Peyer's patch (tissue), 4 donors: ENCODE measurements around the gene COL26A1. TPM values are rescaled to one million over a fixed set of nuclear protein-coding genes. Genes with fewer than 3 reads are reported as not detected.

Experiments
- DNase-seq, 3 donors: peaks; one replicate each; pipeline ENCODE4 v3.0.0-alpha.2; 2017 to 2019
- H3K27ac ChIP-seq, 4 donors: fragments of 200-600 bp; sonication (generic); one replicate each; pipeline ENCODE4 v1.5.1; 2016 to 2019
- H3K27me3 ChIP-seq, 2 donors: fragments of 200-600 bp; sonication (generic); one replicate each; pipeline ENCODE4 v1.5.1; 2019
- H3K36me3 ChIP-seq, 3 donors: fragments of 200-600 bp; sonication (generic); one replicate each; pipeline ENCODE4 v1.5.1; 2016 to 2019
- H3K4me1 ChIP-seq, 4 donors: fragments of 200-600 bp; sonication (generic); one replicate each; pipeline ENCODE4 v1.5.1; 2016 to 2019
- H3K4me3 ChIP-seq, 4 donors: fragments of 200-600 bp; sonication (generic); 1 replicate in 3 of 4; 2 replicates in 1 of 4; pipeline ENCODE4 v1.5.1; 2016 to 2019; ENCODE audit warnings: mild to moderate bottlenecking in 1 of 4
- H3K9me3 ChIP-seq, 4 donors: fragments of 200-600 bp; sonication (generic); one replicate each; pipeline ENCODE4 v1.5.1; 2016 to 2019; ENCODE audit warnings: mild to moderate bottlenecking in 1 of 4
- POLR2A ChIP-seq, 2 donors: fragments of 450-650 bp; IDR thresholded peaks; one replicate each; pipeline ENCODE4 v1.5.1; 2017; ENCODE audit warnings: antibody characterized with exemption in 2 of 2, mild to moderate bottlenecking in 2 of 2, moderate library complexity in 2 of 2
- total RNA-seq, 4 donors: library from RNA; depleted of rRNA; stranded (reverse); fragments of >200 nt; gene quantifications; one replicate each; pipeline ENCODE4 v1.1.0, GENCODE V29; 2016
- TF ChIP-seq, protein P1 (sequence below), 6 experiments: fragments of 450-650 bp in 4 of 6; fragments of 200-600 bp in 2 of 6; sonication (generic) in 1 of 6; IDR thresholded peaks; one replicate each; pipeline ENCODE4 v1.5.1; 2017 to 2019; ENCODE audit warnings: antibody characterized with exemption in 6 of 6, mild to moderate bottlenecking in 3 of 6, moderate library complexity in 1 of 6

COL26A1 gene
- total RNA-seq, 4 donors from 2014 or later: not detected

DNA sequence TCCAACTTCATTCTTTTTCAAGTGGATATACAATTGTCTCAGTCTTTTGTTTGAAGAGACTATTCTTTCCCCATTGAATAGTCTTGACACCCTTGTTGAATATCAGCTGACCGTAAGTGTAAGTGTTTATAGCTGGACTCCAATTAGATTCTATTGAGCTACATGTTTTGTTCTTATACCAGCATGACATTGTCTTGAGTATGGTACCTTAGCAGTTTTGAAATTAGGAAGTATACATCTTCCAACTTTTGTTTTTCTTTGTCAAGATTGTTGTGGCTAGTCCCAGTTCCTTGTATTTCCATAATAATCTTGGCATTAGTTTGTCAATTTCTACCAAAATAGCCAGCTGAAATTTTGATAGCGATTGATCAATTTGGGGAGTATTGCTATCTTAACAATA, 209.5 kb downstream of the COL26A1 start:
- Histone ChIP-seq H3K36me3 (no peaks in the 10 kb centered on the region), H3K9me3 (no peaks in the 10 kb centered on the region), H3K27me3 (no peaks in the 10 kb centered on the region), H3K4me3 (no peak overlapping the region), H3K4me1 (no peaks in the 10 kb centered on the region), H3K27ac (no peak overlapping the region)
- TF ChIP-seq POLR2A (IDR thresholded peaks at IDR 0.05): no peak
- TF ChIP-seq, protein P1, sequence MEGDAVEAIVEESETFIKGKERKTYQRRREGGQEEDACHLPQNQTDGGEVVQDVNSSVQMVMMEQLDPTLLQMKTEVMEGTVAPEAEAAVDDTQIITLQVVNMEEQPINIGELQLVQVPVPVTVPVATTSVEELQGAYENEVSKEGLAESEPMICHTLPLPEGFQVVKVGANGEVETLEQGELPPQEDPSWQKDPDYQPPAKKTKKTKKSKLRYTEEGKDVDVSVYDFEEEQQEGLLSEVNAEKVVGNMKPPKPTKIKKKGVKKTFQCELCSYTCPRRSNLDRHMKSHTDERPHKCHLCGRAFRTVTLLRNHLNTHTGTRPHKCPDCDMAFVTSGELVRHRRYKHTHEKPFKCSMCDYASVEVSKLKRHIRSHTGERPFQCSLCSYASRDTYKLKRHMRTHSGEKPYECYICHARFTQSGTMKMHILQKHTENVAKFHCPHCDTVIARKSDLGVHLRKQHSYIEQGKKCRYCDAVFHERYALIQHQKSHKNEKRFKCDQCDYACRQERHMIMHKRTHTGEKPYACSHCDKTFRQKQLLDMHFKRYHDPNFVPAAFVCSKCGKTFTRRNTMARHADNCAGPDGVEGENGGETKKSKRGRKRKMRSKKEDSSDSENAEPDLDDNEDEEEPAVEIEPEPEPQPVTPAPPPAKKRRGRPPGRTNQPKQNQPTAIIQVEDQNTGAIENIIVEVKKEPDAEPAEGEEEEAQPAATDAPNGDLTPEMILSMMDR (IDR thresholded peaks at IDR 0.05): no peak
- DNase-seq: no peak

DNA sequence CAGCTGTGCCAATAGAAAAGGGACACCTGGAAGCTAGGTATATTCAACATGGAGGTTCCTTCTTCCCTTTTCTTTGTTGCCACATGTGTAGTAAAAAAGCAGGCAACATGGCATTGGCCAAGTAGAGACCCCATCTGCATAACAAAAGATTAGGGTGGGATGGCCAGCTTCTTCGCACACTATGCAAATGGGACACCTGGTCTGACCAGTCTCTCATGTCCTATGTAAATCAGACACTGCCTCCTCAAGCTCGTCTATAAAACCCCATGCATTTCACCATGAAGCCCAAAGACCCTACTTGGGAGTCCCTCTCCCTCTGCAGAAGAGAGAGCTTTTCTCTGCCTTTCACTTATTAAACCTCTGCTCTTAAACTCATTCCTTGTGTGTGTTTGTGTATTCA, 212.5 kb downstream of the COL26A1 start:
- no peak overlapping the region for H3K27ac ChIP-seq
- DNase-seq: no peak
- no peaks in the 10 kb centered on the region for H3K9me3 ChIP-seq
- H3K36me3 ChIP-seq: no peaks in the 10 kb centered on the region
- no peaks in the 10 kb centered on the region for H3K27me3 ChIP-seq
- TF ChIP-seq, protein P1 (IDR thresholded peaks at IDR 0.05): no peak
- no peaks in the 10 kb centered on the region for H3K4me1 ChIP-seq
- no peak overlapping the region for H3K4me3 ChIP-seq

DNA sequence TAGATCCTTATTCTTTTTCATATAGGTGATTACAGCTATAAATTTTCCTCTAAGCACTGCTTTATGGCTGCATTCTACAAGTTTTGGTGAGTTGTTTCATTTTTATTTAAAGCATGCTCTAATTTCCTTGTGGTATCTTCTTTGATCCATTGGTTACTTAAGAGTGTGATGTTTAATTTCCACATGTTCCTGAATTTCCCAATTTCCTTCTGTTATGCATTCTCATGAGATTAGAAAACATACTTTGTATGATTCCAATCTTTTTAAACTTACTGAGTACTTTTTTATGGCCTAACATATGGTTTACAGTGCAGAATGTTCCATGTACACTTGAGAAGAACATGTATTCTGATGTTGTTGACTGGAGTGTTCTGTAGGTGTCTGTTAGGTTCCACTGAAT, 213.0 kb downstream of the COL26A1 start:
- no peak for TF ChIP-seq POLR2A (IDR thresholded peaks at IDR 0.05)
- TF ChIP-seq, protein P1 (IDR thresholded peaks at IDR 0.05): no peak
- Histone ChIP-seq H3K9me3 (no peaks in the 10 kb centered on the region), H3K4me1 (no peaks in the 10 kb centered on the region), H3K27ac (no peak overlapping the region), H3K27me3 (no peaks in the 10 kb centered on the region), H3K36me3 (no peaks in the 10 kb centered on the region), H3K4me3 (no peak overlapping the region)
- no peak for DNase-seq

DNA sequence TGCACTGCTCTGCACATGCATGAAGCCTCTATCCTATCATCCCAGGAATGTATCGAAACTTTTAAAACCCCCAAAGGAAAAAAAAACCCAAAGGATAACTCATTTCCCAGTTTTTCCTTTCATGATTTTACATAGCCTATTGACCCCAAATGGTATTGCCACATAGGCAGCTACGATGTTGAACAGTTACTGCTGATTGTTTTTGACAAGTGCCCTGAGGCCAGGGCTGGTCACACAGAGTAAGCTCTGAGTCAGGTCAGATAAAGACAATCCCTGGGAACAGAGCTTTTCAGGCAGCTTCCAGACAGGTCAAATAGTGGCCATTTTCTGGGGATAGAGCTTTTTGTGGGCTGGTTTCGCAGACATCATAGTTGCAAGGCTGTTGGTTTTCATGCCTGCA, 214.3 kb downstream of the COL26A1 start:
- H3K27me3 ChIP-seq: no peaks in the 10 kb centered on the region
- H3K36me3 ChIP-seq: no peaks in the 10 kb centered on the region
- H3K9me3 ChIP-seq: no peaks in the 10 kb centered on the region
- peak in 1 of 3 donors; percentile 1 for DNase-seq
- H3K4me3 ChIP-seq: no peak overlapping the region
- H3K27ac ChIP-seq: no peak overlapping the region
- H3K4me1 ChIP-seq: no peaks in the 10 kb centered on the region
- no peak for TF ChIP-seq POLR2A (IDR thresholded peaks at IDR 0.05)
- TF ChIP-seq, protein P1 (IDR thresholded peaks at IDR 0.05): no peak

DNA sequence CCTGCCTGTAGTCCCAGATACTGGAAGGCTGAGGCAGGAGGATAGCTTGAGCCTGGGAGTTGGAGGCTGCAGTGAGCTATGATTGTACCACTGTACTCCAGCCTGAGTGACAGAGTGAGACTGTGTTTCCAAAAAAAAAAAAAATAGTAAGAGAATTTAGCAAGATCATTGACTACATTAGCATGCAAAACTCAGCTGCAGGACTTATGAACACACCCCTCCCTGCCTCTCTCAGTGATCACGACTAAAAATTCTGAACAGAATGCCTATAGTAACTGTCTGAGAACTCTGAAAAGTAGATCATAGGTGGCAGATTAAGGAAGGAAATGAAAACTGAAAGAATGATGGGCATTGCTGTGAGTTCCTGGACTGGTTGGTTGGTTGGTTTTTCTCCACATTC, 215.9 kb downstream of the COL26A1 start:
- no peak overlapping the region for H3K27ac ChIP-seq
- H3K4me3 ChIP-seq: no peak overlapping the region
- peaks cover 0 to 4% (median 0%) of the 10 kb centered on the region in 4 donors for H3K9me3 ChIP-seq
- TF ChIP-seq, protein P1 (IDR thresholded peaks at IDR 0.05): no peak
- no peak for TF ChIP-seq POLR2A (IDR thresholded peaks at IDR 0.05)
- no peak for DNase-seq
- no peaks in the 10 kb centered on the region for H3K4me1 ChIP-seq
- no peaks in the 10 kb centered on the region for H3K36me3 ChIP-seq
- no peaks in the 10 kb centered on the region for H3K27me3 ChIP-seq

DNA sequence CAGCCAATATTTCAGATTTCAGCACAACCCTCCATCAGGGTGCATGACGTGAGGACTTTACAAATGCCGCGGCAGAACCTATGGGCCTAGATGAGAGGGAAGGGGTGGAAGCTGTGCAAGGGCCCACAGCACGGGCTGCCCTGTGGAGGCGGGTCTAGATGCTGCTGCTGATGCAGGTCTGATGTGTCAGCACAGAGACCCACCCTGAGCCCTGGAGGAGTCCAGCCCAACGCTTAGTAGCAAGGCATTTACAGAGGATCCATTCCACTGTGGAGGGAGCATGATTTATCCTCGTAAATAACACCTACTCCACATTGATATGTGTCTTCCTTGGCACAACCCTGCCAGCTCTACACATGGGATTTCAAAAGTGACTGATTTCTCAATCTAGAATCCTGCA, 217.9 kb downstream of the COL26A1 start:
- no peaks in the 10 kb centered on the region for H3K27me3 ChIP-seq
- peak in 1 of 3 donors; percentile 3 for DNase-seq
- no peak overlapping the region for H3K4me3 ChIP-seq
- H3K27ac ChIP-seq: no peak overlapping the region
- TF ChIP-seq, protein P1 (IDR thresholded peaks at IDR 0.05): no peak
- no peak for TF ChIP-seq POLR2A (IDR thresholded peaks at IDR 0.05)
- H3K36me3 ChIP-seq: no peaks in the 10 kb centered on the region
- peaks cover 0 to 4% (median 0%) of the 10 kb centered on the region in 4 donors for H3K9me3 ChIP-seq
- peaks cover 0 to 14% (median 0%) of the 10 kb centered on the region in 4 donors for H3K4me1 ChIP-seq
